Brain pericyte (primary cell): ENCODE data around the gene DPP6.

Source experiments
- DNase-seq: peaks from one replicate; pipeline ENCODE4 v3.0.0-alpha.2; 2012; ENCODE audit warnings: low read depth, low spot score

Gene DPP6

GRCh38 chr7:154450451-154450850 lies 398.3 kb downstream of the DPP6 start:
- no peak for DNase-seq

GRCh38 chr7:154451480-154452457 lies 399.6 kb downstream of the DPP6 start:
- no peak for DNase-seq

DNA sequence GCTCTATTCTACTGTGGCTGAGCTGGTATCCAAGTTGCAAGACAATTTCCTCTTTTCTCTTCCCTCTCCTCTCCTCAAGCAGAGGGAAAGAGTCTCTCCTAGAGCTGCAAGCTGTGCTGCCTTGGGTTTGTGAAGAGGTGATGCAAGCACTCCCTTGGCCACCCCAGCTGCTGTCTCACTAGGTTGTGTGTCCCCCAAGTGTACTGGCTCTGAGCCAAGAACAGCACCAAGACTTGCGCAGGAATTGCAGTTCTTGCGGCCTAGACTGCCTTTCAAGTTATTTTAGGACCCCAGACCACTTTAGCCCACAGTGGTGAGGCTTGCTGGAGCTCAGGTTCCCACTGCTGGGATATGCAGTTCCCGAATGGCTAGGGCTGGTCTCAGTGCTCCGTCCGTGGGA lies 411.6 kb downstream of the DPP6 start:
- no peak for DNase-seq

DNA sequence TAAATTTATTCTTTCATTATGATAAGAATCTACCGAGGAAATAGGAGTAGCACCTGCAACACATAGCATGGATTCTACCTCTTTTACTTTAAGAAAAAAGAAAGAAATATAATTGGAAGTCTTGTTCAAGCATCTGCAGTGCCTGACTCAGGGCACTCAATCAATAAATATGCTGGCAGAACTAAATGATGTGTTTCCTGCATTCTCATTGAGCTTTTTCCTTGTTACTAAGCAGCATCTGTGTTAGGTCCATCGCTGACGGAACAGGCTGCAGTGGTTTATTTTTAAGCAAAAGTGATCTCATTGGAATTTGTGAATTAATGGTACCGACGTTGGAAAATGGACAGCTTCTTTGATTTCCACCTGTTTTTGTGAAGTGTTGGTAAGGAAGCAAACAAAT lies 417.5 kb downstream of the DPP6 start:
- no peak for DNase-seq

DNA sequence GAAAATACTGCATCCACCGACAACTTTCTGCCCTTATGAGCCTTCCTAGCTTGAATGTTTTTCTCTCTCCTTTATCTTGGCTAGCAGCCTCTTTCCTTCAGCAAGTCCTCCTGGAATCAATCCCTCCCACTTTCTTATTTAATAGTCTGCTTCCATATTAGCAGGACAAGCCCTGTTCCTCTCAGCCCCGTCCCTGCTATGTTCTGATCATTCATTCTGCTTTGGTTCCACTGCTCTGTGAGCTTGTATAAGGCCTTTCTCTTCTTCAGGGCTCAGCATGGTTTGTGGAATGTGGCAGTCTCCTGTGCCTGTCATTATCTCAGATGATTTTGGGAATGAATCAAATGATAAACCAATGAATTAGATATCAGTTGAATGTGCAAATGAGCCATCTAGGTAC lies 420.1 kb downstream of the DPP6 start:
- no peak for DNase-seq

DNA sequence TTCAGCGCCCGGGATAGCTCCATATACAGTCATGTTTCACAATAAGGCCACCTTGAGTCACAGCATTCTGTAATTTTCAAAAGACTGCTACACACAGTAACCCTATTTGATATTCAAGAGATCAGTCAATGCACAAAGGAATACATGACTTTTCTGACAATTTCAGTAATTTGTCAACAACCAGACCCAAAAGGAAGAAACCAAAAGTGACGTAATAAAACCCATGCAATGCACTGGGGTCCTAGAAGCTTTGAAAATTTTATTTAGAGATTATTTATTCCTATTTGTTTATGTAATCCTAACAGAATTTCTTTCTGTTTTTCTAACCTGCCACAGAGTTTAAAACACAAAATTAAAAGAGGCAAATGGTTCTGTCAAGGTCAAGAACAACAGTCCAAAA lies 421.2 kb downstream of the DPP6 start:
- no peak for DNase-seq

- DNase-seq = no peak
Observed at GRCh38 chr7:154474903-154475520, 422.8 kb downstream of the DPP6 start.

GRCh38 chr7:154475864-154476263 lies 423.7 kb downstream of the DPP6 start:
- DNase-seq = no peak

DNA sequence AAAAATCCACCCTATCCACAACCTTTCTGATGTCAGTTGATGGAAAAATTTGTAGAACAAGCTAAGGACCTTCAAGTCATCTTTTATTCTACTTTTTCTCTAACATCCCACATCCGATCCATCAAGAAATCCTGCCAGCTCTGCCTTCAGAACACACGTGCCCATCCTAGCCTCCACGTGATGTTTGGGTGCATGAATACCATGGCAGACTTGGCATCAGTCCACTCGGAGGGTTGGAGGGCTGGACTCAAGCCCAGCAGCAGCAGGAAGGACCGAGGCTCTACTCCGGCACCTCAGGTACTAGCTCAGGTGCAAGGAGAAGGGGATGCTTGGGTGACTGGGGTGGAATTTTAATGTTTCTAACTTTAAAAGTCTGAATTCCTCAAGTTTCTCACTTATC lies 428.6 kb downstream of the DPP6 start:
- no peak for DNase-seq

GRCh38 chr7:154482863-154483262 lies 430.7 kb downstream of the DPP6 start:
- no peak for DNase-seq

DNA sequence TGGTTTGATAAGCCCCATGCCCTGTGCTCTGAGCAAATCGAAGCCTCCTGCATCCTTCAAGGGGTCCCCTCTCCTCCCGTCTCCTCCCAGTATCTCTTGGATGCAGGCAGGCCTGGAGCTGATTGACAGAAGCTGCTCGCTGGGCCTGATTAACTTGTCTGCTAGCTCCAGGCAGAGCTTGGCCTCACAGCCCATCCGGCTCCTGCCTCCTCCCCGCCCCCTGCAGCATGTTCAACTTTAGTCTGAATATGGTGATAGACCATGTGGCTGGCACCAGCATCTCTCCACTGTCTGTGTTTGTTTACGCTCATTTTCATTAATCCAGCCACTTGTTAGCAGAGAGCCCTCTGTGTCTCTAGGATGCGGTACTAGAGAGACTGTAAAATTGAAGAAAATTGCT lies 432.2 kb downstream of the DPP6 start:
- no peak for DNase-seq

DNA sequence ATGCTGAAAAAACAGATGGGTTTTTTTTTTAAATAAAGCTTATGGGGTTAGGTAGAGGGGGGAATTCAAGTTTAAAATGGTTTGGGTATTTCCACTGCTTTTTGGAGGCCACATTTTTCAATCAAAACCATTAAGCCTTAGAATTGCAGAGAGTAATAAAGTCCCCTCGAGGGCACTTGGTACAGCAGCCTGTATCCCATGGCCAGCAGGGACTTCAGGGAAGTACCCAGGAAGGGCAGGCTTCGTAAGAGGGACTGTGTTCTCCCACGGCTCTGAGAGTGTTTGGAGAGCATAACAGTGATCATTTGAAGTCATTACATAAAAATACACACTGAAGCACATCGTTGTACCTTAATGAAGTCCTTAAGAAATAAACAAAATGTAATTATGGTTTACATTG lies 432.7 kb downstream of the DPP6 start:
- no peak for DNase-seq

DNA sequence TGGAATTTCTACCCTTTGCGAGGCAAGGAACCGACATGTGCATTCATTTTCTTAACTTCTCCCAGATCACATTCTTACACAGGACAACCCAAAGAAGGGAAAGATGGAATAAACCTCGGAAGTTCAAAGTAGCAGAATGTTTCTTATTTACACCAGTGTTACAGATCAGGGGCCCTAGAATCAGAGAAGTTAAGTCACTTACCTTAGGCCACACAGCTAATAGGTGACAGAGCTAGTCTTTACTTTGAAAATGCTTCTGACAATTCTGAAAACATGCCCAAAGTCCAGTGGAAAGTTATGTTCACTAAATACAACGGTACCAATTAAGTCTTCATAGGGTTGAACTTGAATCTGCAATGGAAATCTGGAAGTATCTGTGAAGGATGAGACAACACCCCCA lies 437.7 kb downstream of the DPP6 start:
- no peak for DNase-seq

- no peak for DNase-seq
Observed at GRCh38 chr7:154493594-154493993, 441.4 kb downstream of the DPP6 start.

- DNase-seq = no peak
Observed at GRCh38 chr7:154497751-154498150, 445.6 kb downstream of the DPP6 start.

- DNase-seq = no peak
Observed at GRCh38 chr7:154503962-154504550, 451.9 kb downstream of the DPP6 start.

DNA sequence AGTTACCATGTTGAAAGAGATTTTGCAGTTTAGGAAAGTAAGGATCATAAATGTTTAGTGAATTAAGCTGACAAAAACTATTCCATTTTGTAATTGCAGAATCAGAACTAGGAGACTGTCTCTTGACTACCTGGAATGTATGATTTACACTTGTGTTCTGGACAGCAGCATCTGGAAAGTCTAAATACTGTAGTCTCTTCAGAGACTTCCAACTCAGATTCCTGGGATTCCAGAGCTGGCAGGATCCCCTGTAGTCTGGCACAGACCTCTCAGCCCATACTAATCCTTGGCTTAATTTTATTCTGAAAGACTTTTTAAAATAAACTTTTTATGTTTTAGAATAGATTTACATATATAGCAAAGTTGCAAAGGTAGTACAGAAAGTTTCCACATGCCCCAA lies 452.7 kb downstream of the DPP6 start:
- no peak for DNase-seq

- DNase-seq = no peak
Observed at GRCh38 chr7:154505362-154505761, 453.2 kb downstream of the DPP6 start.

GRCh38 chr7:154509192-154509591 lies 457.0 kb downstream of the DPP6 start:
- DNase-seq = no peak

GRCh38 chr7:154512121-154512833 lies 460.1 kb downstream of the DPP6 start:
- DNase-seq = no peak

- no peak for DNase-seq
Observed at GRCh38 chr7:154517768-154518167, 465.6 kb downstream of the DPP6 start.

- DNase-seq = no peak
Observed at GRCh38 chr7:154519229-154519628, 467.0 kb downstream of the DPP6 start.
